Measurements from ENCODE around the gene DIP2C.

- TF ChIP-seq, protein P1, sequence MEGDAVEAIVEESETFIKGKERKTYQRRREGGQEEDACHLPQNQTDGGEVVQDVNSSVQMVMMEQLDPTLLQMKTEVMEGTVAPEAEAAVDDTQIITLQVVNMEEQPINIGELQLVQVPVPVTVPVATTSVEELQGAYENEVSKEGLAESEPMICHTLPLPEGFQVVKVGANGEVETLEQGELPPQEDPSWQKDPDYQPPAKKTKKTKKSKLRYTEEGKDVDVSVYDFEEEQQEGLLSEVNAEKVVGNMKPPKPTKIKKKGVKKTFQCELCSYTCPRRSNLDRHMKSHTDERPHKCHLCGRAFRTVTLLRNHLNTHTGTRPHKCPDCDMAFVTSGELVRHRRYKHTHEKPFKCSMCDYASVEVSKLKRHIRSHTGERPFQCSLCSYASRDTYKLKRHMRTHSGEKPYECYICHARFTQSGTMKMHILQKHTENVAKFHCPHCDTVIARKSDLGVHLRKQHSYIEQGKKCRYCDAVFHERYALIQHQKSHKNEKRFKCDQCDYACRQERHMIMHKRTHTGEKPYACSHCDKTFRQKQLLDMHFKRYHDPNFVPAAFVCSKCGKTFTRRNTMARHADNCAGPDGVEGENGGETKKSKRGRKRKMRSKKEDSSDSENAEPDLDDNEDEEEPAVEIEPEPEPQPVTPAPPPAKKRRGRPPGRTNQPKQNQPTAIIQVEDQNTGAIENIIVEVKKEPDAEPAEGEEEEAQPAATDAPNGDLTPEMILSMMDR (IDR thresholded peaks at IDR 0.05), result no peak
- TF ChIP-seq POLR2A (IDR thresholded peaks at IDR 0.05), result no peak
Measured at GRCh38 chr10:607545-608185, 81.8 kb downstream of the DIP2C start.
